HG02840 (cell line): ENCODE results near the gene CTBS.
A peak's percentile ranks its signal among the peaks of the same experiment; 100 is the strongest.
"Not testable (repeated sequence)": the region's sequence is repeated elsewhere in the genome, so short reads cannot be mapped to it uniquely, and the experiment has no call there.

ENCODE experiments used
- ATAC-seq: cut with Tn5 transposase; IDR thresholded peaks from one replicate; pipeline ENCODE4 v1.9.1; 2021; ENCODE audit warnings: mild to moderate bottlenecking, moderate library complexity, moderate number of reproducible peaks; ENCODE audit not compliant: unreplicated experiment, low FRiP score

The CTBS gene

DNA sequence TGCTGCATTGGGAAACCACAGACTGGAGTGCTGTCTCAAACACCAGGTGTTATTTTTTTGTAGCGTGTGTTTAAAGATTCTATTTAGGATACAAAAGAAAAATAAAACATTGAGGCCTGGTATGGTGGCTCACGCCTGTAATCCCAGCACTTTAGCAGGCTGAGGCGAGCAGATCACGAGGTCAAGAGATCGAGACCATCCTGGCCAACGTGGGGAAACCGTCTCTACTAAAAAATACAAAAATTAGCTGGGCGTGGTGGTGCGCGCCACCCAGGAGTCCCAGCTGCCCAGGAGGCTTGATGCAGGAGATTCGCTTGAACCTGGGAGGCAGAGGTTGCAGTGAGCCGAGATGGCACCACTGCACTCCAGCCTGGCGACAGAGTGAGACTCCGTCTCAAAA, 66.4 kb downstream of the CTBS start:
- ATAC-seq = not testable (repeated sequence)

DNA sequence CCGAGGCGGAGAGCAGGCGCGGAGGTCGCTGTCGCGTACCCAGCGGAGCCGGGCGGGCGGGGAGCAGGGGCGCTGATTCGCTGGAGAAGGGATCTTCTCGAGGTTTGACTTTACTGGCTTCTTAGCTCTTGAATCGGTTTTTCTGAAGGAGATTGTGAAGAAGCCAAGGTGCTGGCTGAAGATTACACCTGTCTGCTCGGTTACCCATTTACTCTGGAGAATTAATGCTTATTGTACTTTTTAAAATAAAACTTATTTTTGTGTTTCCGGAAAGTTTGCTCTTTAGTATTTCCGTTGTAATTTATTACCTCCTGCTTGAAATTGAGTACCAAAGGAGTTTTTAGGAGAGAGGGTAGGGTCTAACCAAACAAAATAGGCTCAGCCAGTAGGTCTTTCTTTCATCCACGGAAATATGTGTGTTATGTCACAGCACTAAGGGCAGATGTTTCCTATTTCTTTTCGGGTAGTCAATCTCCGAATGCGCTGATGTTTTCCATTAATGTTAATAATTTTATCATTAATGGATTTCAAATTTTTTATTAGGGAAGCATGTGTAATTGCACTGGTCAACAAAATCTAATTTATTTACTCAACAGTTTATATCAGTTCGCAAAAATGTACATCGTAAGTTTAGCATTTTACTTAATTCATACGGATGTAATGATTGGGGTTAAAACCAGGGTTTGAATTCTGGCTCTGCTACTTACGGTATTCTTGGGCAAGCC, 67.3 kb downstream of the CTBS start:
- ATAC-seq = no peak

DNA sequence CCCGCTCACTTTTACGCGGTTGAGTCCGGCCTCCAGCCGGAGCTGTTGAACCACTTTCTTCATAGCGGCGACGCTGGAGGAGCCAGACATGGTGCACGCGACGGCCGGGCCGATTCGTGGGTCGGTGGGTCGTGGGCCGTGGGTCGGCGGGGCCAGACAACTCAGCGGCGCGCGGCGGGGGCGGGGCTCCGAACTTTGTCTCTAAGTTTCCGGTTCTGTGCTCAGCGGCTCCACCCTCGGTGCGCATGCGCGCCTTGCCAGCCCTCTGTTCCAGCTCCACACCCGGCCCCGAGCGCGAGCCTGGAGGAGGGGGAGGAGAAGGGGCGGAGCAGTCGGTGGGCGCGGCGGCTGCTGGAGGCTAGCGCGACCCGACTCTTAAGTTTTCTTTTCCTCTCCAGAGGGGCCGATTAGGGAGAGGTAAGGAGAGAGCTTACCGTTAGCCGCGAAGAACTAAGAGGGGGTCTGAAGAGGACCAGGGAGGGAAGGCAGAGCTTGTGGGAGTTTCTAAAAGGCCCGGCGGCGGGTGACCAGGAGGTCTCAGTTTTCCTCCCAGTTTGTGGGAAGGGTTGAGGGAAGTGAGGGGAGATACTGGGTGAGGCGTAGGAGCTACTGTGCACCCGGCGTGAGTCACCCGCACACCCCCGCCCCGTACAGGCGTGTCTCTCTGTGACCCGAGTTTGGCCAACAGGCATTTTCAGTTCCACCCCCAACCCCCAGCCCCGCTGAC, 68.1 kb downstream of the CTBS start, which contains the start of the genes GNG5 and SPATA1:
Gene GNG5, minus strand, starts transcription at position 580 of the 727 bp plus-strand sequence. Its CDS starts 490 bp downstream, at position 90.
Gene SPATA1, plus strand, starts transcription at position 385 of the 727 bp plus-strand sequence. CDS start 9,974 bp downstream, outside the sequence.
- ATAC-seq = peak; percentile 90

DNA sequence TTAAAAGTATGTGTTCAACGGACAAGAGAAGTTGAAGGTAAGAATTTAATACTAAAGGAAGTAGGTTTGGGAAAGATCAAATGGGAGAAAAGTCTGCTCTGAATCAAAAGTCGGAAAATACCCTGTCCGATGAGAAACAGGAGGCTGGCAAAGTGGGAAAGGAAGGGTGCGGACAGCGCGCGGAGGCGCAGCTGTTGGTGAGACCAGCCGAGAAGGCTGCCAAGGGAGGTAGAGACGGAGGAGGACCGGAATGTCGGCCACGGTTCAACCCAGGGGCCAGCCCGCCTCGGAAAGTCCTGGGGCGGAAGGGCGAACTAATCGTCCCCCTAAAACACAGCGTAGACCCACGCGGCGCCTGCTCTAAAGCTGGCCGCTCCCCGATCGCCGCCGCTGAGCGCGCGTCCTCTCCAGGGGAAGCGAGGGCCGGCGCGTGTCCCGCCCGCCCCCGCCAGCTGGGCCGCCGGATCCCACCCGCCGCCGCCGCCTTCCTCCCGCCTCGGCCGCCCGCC, 68.7 kb downstream of the CTBS start:
- ATAC-seq = peak; percentile 33

DNA sequence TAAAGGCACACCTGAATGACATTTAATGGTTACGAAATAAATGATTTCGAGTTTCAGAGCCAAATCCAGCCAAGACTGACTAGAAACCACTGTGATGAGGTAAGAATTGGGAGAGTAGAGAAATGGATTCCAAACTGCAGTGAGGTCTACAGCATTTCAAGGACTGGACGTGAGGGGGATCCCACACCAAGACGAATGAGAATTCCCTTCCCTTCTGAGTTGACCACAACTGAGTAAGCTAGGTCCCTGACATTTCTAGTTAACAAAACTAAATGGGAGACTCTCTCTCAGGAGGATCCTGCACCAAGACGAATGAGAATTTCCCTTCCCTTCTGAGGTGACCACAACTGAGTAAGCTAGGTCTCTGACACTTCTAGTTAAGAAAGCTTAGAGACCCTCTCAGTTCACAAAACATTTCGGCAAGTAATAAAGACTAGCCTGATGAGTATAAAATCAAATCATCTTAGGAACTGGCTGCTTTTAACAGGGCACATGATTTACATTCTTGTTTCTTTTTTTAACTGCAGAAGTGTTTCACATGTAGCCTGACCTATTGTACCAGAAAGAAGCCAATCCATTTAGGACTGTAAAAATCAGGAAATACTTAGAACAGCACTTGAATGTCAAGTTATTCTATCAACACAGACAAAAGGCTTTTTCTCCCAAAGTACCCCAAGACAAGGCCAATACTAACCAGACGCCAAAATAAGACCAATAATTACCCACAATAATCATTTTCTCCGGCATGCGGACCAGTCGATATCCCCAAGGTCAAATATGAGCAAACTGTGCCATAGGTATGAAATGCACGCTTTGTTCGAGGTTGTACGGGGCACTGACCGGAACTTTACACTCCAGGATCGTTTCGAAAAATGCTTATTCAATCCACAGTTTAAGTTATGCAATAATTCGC, 69.4 kb downstream of the CTBS start:
- ATAC-seq = no peak

DNA sequence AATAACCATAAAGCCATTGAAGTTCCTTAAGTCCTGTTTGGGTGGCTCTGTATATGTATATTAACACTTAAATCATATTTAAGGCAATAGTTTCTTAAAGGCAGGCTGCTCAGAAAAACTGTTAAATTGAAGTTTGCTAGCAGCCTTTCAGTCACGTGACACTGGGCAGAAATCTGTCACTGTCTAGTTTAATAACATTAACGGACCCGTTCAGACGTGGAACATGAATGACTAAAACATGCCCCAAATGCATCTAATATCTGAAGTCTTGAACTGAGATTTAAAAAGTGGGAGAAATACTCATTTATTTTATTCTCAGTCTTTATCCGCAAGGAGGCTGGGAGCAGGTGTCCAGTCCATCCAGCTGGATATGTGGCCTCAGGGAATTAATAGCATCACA, 71.3 kb downstream of the CTBS start:
- ATAC-seq = no peak
